Stimulated activated CD8-positive, alpha-beta memory T cell treated with anti-CD3 and anti-CD28 coated beads, Interleukin-4, amount 100 ng/mL, for 48 hours (primary cell): ENCODE measurements around the gene LTB.
"Not testable (repeated sequence)": the region's sequence is repeated elsewhere in the genome, so short reads cannot be mapped to it uniquely, and the experiment has no call there.

Experiments
- DNase-seq: peaks from one replicate; pipeline ENCODE4 v3.0.0-alpha.2; 2020

Gene LTB

DNA sequence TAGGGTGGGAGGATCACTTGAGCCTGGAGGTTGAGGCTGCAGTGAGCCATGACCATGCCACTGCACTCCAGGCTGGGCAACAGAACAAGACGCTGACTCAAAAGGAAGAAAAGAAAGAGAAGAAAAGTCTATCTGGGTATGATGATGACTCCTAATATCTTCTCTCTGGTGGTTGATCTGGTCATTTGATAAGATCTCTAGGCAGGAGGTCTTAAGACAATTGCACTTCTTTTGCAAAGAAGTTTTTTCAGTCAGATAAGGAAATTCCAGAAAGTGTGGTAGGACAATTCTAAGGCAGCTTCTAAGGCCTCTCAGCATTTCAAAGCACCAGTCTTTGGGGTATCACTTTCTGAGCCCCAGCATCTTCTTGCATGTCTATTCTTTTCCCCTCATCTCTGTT is 25.1 kb upstream of the LTB start:
- DNase-seq = no peak

DNA sequence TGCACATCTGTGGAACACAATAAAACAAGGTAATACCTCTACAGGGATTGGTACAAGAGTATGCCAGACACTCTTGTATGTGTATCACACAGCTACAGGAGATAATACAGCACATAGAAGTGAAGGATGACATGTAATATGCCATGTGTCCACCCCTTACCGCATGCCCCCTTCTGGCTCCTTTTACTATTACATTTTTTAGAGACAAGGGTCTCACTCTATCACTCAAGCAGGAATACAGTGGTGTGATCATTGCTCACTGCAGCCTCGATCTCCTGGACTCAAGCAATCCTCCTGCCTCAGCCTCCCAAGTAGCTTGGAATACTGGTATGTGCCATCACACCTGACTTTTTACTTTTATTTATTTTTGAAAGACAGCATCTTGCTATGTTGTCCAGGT is 14.8 kb upstream of the LTB start:
- peak; percentile 54 for DNase-seq

DNA sequence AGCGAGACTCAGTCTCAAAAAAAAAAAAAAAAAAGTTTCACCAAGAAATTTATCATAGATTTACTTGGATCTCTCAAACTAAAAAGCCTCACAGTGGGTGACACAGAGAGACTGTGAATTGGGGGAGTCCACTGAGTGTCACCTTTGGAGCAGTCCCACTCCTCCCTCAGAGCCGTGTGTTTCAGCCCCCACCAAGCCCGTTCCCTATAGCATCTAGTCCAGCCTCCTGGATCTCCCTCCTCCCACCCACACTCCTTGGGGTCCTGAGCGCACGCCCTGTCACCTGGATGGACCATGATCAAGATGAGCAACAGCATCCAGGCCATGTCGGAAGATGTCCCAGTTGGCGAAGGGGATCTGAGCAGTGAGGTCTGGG is 10.2 kb upstream of the LTB start:
- no peak for DNase-seq

DNA sequence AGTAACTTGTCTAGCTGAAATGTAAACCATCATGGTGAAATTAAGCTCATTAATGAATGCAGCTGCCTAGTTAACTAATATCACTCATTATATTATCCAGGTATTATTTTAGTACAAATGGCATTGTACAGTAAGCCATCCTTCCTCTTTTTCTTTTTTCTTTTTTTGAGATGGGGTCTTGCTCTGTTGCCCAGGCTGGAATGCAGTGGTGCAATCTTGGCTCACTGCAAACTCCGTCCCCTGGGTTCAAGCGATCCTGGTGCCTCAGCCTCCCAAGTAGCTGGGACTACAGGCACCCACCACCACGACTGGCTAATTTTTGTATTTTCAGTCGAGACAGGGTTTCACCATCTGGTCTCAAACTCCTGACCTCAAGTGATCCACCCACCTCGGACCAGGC is 8.5 kb upstream of the LTB start:
- not testable (repeated sequence) for DNase-seq

DNA sequence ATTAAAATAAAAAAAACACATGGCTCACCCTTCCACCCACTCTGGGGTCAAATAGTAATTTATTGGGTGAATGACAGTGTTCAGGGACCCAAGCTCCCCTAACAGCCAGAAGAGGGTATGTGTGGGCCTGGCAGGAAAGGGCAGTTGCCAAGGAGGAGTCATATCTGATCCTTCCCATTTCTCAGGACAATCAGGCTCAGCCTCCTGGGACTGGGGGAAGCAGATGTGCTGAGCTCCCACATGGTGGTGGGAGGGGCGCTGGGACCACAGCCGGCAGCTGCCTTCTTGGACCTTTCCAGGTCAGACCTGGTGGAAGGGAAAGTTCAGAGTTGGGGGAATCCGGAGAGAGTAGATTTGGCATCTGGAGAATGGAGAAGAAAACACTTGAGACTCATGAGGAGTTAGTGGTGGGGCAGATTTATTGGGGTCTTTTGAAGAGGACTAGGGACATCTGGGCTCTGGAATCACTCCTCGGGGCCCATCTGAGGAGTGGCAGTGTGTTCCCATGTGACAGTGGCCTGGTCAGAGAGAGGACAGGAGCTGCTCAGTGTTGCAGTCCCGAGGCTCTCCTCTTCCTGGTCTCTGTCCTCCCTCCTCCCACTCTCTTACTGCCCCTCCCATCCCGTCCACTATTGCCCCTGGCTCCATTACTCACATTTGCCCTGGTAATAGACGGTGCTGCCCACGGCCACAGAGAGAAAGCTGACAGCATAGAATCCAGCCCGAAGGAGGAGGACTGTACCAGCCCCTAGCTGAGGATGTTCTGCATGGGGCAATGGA is 6.8 kb upstream of the LTB start:
- DNase-seq = no peak

DNA sequence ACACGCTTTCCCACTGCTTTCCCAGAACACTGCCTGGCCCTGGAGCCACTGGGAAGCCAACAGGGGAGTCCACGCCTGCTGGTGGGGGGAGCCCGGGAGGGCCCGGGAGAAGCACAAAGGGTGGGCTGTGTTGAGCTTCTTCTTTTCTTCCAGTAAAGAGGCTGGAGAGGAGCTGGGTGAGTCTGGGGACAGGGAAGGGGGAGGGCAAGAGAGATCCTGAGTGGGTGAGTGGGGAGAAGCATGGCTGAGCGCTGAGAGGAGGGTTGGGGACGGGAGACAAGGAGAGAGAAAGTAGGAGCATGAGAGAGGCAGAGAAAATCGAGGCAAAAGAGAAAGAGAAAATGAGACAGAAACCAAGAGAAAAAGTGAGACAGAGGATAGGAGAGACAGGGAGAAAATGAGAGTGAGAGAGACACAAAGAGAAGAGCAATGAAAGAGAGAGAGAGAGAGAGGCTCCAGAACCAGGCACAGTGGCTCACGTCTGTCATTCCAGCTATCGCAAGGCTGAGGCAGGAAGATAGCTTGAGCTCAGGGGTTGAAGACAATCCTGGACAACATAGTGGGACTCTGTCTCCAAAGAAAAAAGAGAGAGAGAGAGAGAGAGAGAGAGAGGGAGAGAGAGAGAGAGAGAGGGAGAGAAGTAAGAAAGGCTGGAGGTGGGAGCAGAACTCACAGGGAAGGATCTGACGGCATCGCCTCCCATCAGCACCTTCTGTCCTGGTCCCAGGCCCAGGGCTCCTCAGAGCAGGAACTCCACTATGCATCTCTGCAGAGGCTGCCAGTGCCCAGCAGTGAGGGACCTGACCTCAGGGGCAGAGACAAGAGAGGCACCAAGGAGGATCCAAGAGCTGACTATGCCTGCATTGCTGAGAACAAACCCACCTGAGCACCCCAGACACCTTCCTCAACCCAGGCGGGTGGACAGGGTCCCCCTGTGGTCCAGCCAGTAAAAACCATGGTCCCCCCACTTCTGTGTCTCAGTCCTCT is 5.9 kb upstream of the LTB start:
- no peak for DNase-seq

DNA sequence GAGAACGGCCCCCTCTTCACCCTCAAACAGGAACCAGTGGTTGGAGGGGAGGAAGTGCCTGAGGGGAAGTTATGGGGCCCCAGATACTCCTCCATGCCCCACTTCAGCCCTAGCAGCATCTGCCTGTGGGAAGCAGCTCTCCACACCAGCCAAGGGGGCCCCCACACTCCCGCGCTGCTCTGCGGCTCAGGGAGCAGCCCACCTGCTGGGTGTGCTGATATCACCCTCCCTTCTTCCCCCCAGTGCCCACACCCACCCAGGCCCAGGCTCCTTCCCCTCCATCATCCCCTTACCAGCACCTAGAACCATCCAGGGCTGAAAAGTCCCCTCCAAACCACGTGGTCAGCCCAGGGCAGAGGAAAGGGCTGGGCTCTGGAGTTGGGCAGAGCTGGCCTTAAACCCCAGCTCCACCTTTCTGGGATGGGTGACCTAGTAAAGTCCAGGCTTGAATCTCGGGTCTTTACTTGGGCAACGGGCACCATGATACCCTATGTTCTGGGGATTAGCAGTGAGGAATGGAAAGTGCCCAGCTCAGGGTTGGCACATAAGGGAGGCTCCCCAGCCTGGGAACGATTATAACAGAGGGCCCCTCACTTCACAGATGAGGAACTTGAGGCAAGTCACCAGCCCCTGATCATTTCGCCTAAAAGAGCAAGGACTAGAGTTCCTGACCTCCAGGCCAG is 4.5 kb upstream of the LTB start:
- DNase-seq = peak; percentile 49

DNA sequence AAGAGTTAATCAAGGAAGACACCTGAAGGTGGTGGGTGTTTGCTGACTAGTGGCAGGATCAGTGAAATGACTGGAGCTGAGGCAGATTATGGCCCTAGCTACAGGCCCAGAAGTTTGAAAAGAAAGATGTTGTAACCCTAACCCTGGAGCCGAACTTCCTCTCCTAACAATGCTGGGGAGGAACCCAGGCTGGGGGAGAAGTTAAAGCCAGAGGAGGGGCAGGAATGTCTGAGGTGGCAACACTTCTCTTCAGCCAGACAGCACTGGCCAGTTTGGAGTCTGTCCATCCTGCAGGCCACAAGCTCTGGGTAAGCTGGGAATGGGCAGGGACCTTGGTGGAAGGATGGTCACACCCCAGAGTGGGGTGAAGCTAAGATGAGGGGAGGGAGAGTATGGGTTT is 3.8 kb upstream of the LTB start, which contains the start of gene LST1:
TSS of gene LST1 (plus strand) at position 270 of the 400 bp plus-strand sequence. CDS start 1,023 bp downstream, outside the sequence.
- no peak for DNase-seq

DNA sequence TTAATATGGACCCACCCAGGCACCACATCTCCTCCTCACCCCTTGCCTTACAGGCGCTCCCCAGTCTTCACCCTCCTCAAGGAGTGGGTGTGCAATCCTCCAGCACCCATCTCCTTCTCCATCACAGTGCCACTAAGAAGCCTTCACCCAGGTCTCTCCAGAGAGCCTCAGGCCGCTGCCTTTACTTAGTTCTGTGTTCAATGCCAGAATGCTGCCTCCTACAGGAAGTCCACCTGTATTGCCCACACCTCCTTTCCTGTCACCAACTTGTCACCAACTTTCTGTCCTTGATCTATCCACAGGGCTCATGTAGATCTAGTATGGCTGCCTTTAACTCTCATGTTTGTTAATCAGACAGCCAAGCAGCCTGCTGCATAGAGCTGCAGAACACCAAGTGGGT is 3.3 kb upstream of the LTB start:
- DNase-seq = peak; percentile 64

DNA sequence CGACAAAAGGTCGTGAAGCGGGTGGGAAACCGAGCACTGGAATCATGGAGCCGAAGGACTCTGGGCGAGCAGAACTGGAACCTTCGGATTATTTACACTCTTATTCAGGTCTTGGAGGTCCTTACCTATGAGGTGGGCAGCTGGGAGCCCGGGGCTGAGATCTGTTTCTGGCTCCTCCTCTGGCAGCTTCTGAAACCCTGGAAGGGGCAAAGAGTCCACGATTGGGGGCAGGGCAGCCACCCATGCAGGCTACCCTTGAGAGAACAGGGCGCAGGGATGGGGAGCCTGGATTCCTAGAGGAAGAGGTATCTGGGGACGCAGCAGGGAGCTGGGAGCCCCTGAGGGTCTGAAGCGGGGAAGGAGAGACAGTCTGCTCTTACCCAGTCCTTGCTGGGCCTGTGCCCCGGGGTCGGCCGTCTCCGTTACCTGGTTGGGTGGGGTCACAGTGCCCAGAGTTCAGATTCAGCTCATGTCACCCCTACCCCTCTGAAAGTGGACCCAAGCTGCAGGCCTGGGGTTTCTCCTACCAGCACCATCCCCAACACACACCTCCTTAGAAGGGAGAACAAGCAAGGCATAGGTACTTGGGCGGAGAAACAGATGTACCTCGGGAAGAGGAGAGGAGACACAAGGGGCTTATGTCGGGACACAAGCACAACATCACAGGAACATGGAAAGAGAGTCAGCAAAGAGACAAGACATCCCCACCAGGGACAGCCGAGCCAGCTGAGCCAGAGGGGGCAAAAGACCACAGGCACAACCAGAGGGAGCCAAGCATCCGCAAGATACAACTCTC is 592 bp downstream of the LTB start:
- DNase-seq = peak; percentile 56

DNA sequence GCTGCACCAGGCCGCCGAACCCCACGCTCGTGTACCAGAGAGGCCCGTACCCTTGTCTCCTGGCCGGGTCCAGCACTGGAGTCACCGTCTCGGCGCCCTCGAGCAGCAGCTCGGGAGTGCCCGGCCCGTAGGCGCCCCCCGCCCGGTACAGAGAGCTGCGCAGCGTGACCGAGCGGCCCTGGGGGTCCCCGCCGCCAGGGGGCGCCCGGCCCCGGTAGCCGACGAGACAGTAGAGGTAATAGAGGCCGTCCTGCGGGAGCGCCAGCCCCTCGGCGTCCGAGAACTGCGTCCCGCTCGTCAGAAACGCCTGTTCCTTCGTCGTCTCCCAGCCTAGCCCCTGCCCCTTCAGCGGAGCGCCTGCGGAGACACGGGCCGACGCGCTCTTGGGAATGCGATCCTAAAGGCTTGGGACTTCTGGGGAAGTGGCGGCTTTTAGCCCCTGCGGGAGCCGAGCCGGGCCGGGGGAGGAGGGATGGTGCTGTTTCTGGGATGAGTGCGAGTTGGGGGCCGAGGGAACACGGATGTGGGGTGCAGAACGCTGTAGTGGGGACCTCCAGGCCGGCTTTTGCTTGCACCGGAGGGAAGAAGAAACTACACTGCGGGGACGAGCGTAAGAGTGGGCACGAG is 1.3 kb downstream of the LTB start:
- DNase-seq = peak; percentile 93

DNA sequence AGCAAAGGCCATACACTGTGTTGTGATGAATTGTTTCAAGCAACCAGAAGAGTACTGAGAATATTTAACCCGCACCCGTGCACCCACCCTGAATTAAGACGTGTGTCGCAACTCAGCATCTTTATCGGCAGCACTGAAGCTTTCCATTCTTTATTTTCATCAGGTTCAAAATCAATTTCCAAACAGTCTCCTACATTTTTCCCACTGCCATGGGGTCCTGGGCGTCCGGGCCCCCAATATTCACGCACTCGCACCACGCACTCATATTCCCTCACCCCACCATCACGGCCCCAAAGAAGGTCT is 1.8 kb downstream of the LTB start:
- no peak for DNase-seq

DNA sequence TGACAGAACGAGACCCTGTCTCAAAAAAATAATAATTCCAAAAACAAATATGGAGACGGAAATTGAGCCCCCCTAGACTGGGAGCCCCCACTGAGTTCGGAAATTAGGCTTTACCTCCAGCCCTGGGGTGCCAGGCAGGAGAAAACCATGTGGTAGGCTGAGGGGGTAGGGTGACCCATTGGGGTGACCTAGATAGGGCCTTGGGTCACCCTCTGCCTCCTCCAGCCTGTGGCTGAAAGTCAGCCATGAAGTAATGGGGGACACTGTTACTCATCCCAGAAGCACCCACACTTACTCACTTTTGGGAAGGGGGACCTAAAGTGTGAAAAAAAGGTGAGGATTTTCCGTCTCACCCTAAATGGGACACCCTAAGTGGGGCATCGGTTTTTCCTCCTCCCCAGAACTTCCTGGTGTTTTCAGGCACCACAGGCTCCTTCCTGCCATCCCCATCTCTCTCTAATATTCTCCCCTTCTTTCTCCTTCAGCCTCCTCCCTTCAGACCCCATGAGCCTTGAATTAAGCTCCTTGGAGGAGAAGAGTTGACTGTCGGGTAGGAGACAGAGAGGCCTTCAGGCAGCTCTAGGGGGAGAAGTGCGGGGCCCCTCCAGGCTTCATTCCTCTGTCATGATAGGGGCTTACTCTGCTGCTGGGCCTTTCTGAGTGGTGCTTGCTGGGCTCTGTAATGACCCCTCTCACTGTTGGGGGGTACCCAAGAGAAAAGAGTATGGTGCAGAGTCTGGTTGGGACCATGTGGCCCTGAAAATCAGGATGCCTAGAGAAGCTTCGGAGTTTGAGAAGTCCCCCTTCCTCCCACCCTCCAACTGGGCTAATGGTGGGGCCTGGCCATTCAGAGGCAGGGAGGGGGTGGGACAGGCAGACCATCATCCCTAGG is 2.4 kb downstream of the LTB start:
- DNase-seq = peak; percentile 67

DNA sequence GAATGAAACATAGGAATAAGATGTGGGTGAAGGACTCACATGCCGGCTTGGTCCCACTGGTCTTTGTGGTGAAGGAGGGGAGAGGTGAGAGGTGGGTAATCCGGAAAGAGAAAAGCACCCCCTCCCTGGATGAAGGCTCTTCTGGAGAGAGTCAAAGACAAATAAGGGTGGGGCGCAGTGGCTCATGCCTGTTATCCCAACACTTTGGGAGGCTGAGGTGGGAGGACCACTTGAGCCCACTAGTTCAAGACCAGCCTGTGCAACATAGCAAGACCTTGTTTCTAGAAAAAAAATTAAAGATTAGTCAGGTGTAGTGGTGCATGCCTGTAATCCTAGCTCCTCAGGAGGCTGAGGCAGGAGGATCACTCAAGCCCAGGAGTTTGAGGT is 3.1 kb downstream of the LTB start:
- peak; percentile 61 for DNase-seq

DNA sequence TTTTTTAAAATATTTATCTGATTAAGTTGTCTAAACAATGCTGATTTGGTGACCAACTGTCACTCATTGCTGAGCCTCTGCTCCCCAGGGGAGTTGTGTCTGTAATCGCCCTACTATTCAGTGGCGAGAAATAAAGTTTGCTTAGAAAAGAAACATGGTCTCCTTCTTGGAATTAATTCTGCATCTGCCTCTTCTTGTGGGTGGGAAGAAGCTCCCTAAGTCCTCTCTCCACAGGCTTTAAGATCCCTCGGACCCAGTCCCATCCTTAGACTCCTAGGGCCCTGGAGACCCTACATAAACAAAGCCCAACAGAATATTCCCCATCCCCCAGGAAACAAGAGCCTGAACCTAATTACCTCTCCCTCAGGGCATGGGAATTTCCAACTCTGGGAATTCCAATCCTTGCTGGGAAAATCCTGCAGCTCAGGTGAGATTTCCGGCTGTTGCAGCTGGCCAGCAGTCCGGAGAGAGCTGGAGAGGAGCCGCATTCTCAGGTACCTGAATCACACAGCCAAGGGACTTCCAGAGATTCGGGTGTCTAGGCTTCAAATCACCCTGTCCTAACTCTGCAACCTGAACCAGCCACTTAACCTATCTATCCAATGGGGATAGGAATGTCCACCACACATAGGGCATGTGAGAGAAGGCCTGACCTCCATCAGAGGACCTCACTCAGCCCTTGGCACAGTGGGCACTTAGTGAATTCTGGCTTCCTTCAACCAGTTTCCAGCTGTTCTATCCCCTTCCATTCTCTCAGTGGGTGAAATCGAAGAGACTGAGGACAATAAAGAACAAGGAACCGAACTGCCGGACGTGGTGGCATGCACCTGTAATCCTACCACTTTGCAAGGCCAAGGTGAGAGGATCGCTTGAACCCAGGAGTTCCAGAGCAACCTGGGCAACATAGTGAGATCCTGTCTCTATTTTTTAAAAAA is 3.8 kb downstream of the LTB start:
- DNase-seq = peak; percentile 60

DNA sequence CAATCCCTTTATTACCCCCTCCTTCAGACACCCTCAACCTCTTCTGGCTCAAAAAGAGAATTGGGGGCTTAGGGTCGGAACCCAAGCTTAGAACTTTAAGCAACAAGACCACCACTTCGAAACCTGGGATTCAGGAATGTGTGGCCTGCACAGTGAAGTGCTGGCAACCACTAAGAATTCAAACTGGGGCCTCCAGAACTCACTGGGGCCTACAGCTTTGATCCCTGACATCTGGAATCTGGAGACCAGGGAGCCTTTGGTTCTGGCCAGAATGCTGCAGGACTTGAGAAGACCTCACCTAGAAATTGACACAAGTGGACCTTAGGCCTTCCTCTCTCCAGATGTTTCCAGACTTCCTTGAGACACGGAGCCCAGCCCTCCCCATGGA is 4.7 kb downstream of the LTB start:
- DNase-seq = no peak

DNA sequence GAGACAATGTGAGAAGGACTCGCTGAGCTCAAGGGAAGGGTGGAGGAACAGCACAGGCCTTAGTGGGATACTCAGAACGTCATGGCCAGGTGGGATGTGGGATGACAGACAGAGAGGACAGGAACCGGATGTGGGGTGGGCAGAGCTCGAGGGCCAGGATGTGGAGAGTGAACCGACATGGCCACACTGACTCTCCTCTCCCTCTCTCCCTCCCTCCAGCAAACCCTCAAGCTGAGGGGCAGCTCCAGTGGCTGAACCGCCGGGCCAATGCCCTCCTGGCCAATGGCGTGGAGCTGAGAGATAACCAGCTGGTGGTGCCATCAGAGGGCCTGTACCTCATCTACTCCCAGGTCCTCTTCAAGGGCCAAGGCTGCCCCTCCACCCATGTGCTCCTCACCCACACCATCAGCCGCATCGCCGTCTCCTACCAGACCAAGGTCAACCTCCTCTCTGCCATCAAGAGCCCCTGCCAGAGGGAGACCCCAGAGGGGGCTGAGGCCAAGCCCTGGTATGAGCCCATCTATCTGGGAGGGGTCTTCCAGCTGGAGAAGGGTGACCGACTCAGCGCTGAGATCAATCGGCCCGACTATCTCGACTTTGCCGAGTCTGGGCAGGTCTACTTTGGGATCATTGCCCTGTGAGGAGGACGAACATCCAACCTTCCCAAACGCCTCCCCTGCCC is 5.2 kb downstream of the LTB start:
- peak; percentile 74 for DNase-seq

DNA sequence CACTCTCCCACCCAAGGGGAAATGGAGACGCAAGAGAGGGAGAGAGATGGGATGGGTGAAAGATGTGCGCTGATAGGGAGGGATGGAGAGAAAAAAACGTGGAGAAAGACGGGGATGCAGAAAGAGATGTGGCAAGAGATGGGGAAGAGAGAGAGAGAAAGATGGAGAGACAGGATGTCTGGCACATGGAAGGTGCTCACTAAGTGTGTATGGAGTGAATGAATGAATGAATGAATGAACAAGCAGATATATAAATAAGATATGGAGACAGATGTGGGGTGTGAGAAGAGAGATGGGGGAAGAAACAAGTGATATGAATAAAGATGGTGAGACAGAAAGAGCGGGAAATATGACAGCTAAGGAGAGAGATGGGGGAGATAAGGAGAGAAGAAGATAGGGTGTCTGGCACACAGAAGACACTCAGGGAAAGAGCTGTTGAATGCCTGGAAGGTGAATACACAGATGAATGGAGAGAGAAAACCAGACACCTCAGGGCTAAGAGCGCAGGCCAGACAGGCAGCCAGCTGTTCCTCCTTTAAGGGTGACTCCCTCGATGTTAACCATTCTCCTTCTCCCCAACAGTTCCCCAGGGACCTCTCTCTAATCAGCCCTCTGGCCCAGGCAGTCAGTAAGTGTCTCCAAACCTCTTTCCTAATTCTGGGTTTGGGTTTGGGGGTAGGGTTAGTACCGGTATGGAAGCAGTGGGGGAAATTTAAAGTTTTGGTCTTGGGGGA is 6.1 kb downstream of the LTB start:
- DNase-seq = no peak
